ENCODE data around the gene APBA3.

The APBA3 gene

DNA sequence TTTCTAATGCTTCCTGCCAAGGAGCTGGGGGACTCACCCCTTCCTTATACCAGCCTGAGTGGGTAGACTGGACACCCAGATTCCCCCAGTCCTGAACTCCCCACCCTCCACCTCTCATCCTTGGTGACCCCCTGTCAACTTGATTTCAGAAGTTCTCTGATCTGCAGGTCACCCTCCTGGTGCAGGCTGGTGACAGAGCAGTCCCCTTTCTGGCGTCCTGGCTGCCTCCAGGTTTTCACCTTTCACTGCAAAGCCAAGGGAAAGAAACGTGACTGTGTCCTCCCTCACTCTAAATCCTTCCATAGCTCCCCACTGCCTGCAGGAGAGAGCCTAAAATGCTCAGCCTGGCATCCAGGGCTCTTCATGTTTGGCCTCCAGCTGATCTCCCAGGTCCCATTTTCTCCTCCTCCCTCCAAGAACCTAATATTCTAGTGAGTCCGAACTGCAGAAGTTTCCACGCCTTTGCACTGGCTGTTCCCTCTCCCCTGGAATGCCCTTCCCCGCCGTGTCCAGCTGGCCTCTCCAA, 28.8 kb upstream of the APBA3 start:
- TF ChIP-seq, protein P1, sequence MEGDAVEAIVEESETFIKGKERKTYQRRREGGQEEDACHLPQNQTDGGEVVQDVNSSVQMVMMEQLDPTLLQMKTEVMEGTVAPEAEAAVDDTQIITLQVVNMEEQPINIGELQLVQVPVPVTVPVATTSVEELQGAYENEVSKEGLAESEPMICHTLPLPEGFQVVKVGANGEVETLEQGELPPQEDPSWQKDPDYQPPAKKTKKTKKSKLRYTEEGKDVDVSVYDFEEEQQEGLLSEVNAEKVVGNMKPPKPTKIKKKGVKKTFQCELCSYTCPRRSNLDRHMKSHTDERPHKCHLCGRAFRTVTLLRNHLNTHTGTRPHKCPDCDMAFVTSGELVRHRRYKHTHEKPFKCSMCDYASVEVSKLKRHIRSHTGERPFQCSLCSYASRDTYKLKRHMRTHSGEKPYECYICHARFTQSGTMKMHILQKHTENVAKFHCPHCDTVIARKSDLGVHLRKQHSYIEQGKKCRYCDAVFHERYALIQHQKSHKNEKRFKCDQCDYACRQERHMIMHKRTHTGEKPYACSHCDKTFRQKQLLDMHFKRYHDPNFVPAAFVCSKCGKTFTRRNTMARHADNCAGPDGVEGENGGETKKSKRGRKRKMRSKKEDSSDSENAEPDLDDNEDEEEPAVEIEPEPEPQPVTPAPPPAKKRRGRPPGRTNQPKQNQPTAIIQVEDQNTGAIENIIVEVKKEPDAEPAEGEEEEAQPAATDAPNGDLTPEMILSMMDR (IDR thresholded peaks at IDR 0.05; ENCODE audit: control extremely low read depth, extremely low read depth, low read depth, missing control alignments), result no peak
- ChIA-PET POLR2A (no interaction called here), CTCF (interaction anchor here (2.5 kb wide), 1 partner anchor 32 kb away, joined by 9 read pairs; no protein-coding TSS in a partner anchor)
- no peak for DNase-seq (ENCODE audit: extremely low spot score)

GRCh38 chr19:3788996-3789778, 27.7 kb upstream of the APBA3 start:
- ChIA-PET POLR2A (no interaction called here), CTCF (interaction anchor here (2.5 kb wide), 1 partner anchor 33 kb away, joined by 9 read pairs; no protein-coding TSS in a partner anchor)
- TF ChIP-seq, protein P1 (IDR thresholded peaks at IDR 0.05; ENCODE audit: control extremely low read depth, extremely low read depth, low read depth, missing control alignments), result no peak
- no peak for DNase-seq (ENCODE audit: extremely low spot score)

DNA sequence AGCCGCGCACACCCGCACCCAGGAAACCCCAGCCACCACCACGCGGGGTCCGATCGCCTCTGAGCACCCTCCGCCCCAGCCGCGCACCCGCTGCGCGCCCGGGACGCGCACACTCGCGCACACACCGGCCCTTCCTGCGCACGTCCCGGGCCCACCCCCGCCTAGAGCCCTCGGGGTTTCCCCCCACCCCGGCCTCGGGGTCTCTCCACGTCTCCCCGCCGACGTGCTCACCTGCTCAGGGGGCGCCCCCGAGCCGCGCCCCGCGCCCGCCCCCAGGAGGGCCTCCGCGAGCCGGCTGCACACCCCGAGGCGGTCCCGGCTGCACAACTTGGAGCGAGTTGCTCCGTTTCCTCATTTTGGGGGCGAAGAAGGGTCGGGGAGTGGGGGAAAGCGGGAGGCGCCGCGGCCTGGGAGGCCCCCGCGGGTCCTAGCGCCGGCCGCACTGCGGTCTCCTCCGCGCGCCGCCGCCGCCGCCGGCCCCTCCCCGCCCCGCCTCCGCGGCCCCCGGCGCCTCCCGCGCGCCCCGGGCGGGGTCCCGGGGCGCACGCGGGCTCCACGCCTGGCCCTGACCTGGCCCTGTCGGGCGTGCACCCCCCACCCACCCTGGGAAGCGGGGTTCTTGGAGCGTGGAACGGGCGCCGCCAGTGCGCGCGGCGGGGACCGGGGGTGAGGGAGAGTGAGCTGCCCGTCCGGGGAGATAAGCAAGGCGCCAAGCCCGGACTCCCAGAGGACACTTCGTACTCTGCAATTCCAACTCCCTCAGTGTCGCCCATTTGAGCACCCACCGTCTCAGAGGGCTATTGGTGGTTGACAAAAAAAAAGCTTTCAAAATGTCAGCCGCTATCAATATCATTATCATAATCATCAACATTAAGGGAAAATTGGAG, 24.7 kb upstream of the APBA3 start, which contains the start of gene MATK:
Gene MATK, minus strand, starts transcription at position 444 of the 887 bp plus-strand sequence. CDS start 1,246 bp downstream, outside the sequence.
- POLR2A ChIA-PET, result interaction anchor here (0.5 to 0.6 kb wide), 2 partner anchors 20 to 1615 kb away, joined by 3 to 6 read pairs; no protein-coding TSS in a partner anchor
- CTCF ChIA-PET, result no interaction called here
- DNase-seq (ENCODE audit: extremely low spot score), result peak; percentile 49
- TF ChIP-seq, protein P1 (IDR thresholded peaks at IDR 0.05; ENCODE audit: control extremely low read depth, extremely low read depth, low read depth, missing control alignments), result no peak

DNA sequence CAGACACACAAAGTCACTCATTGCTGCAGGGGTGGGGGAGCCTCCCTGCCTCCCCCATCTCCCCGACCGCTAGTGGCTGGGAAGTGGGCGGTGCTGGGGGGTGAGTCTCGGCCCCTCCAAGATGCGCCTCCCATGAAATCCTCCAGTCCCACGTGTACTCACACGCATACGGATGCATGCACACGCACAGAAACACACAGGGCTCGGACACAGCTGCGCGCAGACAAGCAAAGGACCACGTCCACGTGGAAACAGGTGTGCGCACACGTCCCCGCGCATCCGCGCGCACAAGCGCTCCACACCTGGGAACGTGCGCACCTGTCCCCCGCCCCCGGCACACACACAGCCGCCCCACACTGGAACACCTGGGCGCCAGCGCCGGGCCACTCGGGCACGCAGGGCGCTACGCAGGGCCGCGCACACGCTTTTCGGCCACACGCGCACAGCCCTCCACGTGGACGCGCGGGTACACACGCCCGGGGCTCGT, 24.0 kb upstream of the APBA3 start:
- DNase-seq (ENCODE audit: extremely low spot score), result no peak
- POLR2A ChIA-PET, result interaction anchor here (0.6 kb wide), 1 partner anchor 1616 kb away, joined by 6 read pairs; no protein-coding TSS in a partner anchor
- TF ChIP-seq, protein P1 (IDR thresholded peaks at IDR 0.05; ENCODE audit: control extremely low read depth, extremely low read depth, low read depth, missing control alignments), result no peak
- CTCF ChIA-PET, result interaction anchor here (0.7 kb wide), 1 partner anchor 37 kb away, joined by 3 read pairs; no protein-coding TSS in a partner anchor

GRCh38 chr19:3784607-3785450, 23.3 kb upstream of the APBA3 start:
- ChIA-PET CTCF (interaction anchor here (0.7 to 1.5 kb wide), 2 partner anchors 22 to 38 kb away, joined by 3 to 4 read pairs; partner anchors contain the start of gene MRPL54), POLR2A (no interaction called here)
- no peak for DNase-seq (ENCODE audit: extremely low spot score)

More at GRCh38 chr19:3784607-3785450, 23.3 kb upstream of the APBA3 start:
- TF ChIP-seq, protein P1 (IDR thresholded peaks at IDR 0.05; ENCODE audit: control extremely low read depth, extremely low read depth, low read depth, missing control alignments), result no peak
